ENCODE data around the gene SLC6A1. TPM values are rescaled to one million over a fixed set of nuclear protein-coding genes. Genes with fewer than 3 reads are reported as not detected.

Gene SLC6A1
- total and polyA plus RNA-seq, 2 of the 8 experiments (the other 6 are each of a cell fraction or from before 2014, with no cell fraction given) = 0.30 to 0.63 TPM

DNA sequence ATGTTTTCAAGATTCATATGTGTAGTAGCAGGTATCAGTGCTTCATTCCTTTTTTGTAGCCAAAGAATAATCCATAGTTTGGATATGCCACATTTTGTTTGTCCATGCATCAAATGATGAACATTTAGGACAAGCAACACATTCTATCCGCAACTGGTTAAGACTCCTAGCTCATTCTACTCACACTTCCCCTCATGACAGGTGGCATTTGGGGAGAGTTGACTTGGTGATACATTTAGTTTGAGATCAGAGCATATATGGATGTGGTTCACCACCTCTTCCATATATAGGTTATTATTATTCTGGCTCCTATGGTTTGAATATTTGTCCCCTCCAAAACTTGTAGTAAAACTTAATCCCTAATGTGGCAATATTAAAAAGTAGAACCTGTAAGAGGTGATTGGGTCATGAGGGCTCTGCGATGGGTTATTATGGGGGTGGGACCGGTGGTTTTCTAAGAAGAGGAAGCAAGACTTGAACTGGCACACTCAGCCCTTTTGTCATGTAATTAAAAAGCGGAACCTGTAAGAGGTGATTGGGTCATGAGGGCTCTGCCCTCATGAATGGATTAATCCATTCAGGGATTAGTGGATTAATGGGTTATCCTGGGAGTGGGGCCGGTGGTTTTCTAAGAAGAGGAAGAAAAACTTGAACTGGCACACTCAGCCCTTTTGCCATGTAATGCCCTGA is 86.4 kb downstream of the SLC6A1 start:
- FAIRE-seq = no peak
- no peak overlapping the region for H3K56ac ChIP-seq (replicated peaks; ENCODE audit: insufficient read length, low read depth, low read length)
- no peak for TF ChIP-seq BCL11A (IDR thresholded peaks at IDR 0.05; ENCODE audit: low read depth in 2 of 2, low read length in 2 of 2)
- no peak for TF ChIP-seq MAFK (IDR thresholded peaks at IDR 0.05; ENCODE audit: low read depth, low read length)
- TF ChIP-seq, protein P1, sequence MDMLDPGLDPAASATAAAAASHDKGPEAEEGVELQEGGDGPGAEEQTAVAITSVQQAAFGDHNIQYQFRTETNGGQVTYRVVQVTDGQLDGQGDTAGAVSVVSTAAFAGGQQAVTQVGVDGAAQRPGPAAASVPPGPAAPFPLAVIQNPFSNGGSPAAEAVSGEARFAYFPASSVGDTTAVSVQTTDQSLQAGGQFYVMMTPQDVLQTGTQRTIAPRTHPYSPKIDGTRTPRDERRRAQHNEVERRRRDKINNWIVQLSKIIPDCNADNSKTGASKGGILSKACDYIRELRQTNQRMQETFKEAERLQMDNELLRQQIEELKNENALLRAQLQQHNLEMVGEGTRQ (IDR thresholded peaks at IDR 0.05; ENCODE audit: low read length) = no peak
- no peak overlapping the region for H3K14ac ChIP-seq (ENCODE audit: insufficient read length)
- H3K23me2 ChIP-seq (ENCODE audit: low read depth, low read length) = no peaks in the 10 kb centered on the region
- no peak overlapping the region for H3K4me2 ChIP-seq (ENCODE audit: insufficient read depth in 1 of 2, low read depth in 2 of 2, low read length in 2 of 2)
- peaks cover 0 to 3% (median 0%) of the 10 kb centered on the region in 4 experiments; a peak in 1 of 7 replicates for H3K4me1 ChIP-seq (replicated peaks in 1 of 4; ENCODE audit: control insufficient read depth in 3 of 4, insufficient read depth in 4 of 4, low read length in 3 of 4)
- POLR2A ChIA-PET (ENCODE audit: partially characterized antibody) = no interaction called here
- no peak overlapping the region for H4K5ac ChIP-seq (ENCODE audit: insufficient read length, low read depth, low read length)
- H3K79me2 ChIP-seq (ENCODE audit: control insufficient read depth in 1 of 2, insufficient read depth in 2 of 2, low read length in 2 of 2) = no peaks in the 10 kb centered on the region
- H3K36me3 ChIP-seq (ENCODE audit: control insufficient read depth in 2 of 4, insufficient read depth in 4 of 4, low read length in 3 of 4) = no peaks in the 10 kb centered on the region
- H3K27ac ChIP-seq (ENCODE audit: low read depth, low read length) = no peak overlapping the region
- H4K91ac ChIP-seq (replicated peaks; ENCODE audit: insufficient read length, low read length) = no peak overlapping the region
- no peak overlapping the region for H2AK5ac ChIP-seq (ENCODE audit: low read depth, low read length)
- no peak overlapping the region for H3K4me3 ChIP-seq (ENCODE audit: extremely low read depth in 1 of 4, insufficient read depth in 2 of 4, low read depth in 3 of 4, low read length in 4 of 4)
- no peaks in the 10 kb centered on the region for H3K27me3 ChIP-seq (replicated peaks in 1 of 4; ENCODE audit: control insufficient read depth in 3 of 4, extremely low read depth in 1 of 4, insufficient read depth in 3 of 4, low read length in 3 of 4)
- H2BK20ac ChIP-seq (ENCODE audit: low read length) = no peak overlapping the region
- no peaks in the 10 kb centered on the region for H3K79me1 ChIP-seq (ENCODE audit: low read depth, low read length)
- no peak overlapping the region for H2BK120ac ChIP-seq (replicated peaks; ENCODE audit: low read depth, low read length)
- H2BK5ac ChIP-seq (ENCODE audit: low read depth, low read length) = no peak overlapping the region
- no peak overlapping the region for H3K9ac ChIP-seq (replicated peaks in 1 of 4; ENCODE audit: extremely low read depth in 1 of 4, low read depth in 3 of 4, low read length in 3 of 4)
- H4K8ac ChIP-seq (ENCODE audit: extremely low read depth, insufficient read depth, low read length) = no peak overlapping the region
- no peak for DNase-seq (ENCODE audit: low read depth in 1 of 2, low spot score in 2 of 2)
- H2BK15ac ChIP-seq (ENCODE audit: low read length) = no peak overlapping the region
- H3K9me3 ChIP-seq (ENCODE audit: insufficient read depth in 2 of 2, low read depth in 1 of 2, low read length in 1 of 2) = peaks cover 4 to 6% of the 10 kb centered on the region in 2 experiments; a peak in 2 of 4 replicates
- H2BK12ac ChIP-seq (ENCODE audit: low read depth, low read length) = no peak overlapping the region
- 87% methylated on average over 5 of the region's 5 CpGs; no CpG with 5 or more reads in 1 of the 2 experiments for WGBS, 2 experiments (ENCODE audit: extremely low coverage in 1 of 2, insufficient coverage in 1 of 2, insufficient read length in 1 of 2, insufficient replicate concordance in 2 of 2, low coverage in 1 of 2, low lambda C conversion rate in 2 of 2, missing lambda C conversion rate in 1 of 2)
- H3K4ac ChIP-seq (replicated peaks; ENCODE audit: insufficient read length, low read depth, low read length) = no peak overlapping the region
- H3K18ac ChIP-seq (ENCODE audit: extremely low read depth, low read length) = no peak overlapping the region
- no peak overlapping the region for H2AFZ ChIP-seq (ENCODE audit: low read length)
- CTCF ChIA-PET (ENCODE audit: partially characterized antibody) = interaction anchor here (1.3 to 6.6 kb wide), 2 partner anchors 16 to 18 kb away, joined by 4 to 38 read pairs; no protein-coding TSS in a partner anchor
- no peak overlapping the region for H3K23ac ChIP-seq (ENCODE audit: insufficient read length)
- no peaks in the 10 kb centered on the region for H4K20me1 ChIP-seq (replicated peaks in 1 of 2; ENCODE audit: control insufficient read depth in 1 of 2, insufficient read depth in 2 of 2, low read length in 2 of 2)

Measured in H1 (cell line).